ENCODE data around the gene IGFBP5.

DNA sequence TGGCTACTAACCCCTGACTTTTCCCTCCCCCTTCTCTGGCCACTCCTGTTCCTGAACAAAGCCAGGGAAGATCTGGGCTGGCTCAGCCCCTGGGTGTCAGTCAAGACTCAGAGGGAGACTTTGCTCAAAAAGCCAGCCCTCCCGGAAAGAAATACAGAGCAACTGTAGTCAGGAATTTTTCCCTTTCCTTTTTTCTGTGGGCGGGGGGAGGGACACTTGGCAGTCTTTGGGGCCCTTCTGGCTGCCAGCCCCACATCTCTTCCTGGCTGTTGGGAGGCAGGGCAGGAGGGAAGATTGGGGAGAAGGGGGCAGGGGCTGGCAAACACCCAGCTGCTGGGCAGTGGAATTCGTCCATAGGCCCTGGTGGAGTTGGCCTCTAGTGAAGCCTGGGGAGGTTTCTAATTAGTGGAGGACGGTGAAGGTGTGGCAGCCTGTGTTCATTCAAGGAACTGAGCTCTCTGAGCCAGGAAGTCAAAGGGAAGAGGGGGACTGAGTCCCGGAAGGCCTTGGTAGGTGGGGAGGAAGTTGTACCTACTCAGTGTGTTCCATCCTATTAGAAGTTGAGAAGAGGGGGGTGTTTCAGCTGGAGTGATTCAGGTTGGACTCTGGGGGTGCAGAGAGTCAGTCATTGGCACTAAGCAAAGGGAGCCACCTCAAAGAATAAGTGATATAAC lies 51.2 kb downstream of the IGFBP5 start:
- TF ChIP-seq, protein P1, sequence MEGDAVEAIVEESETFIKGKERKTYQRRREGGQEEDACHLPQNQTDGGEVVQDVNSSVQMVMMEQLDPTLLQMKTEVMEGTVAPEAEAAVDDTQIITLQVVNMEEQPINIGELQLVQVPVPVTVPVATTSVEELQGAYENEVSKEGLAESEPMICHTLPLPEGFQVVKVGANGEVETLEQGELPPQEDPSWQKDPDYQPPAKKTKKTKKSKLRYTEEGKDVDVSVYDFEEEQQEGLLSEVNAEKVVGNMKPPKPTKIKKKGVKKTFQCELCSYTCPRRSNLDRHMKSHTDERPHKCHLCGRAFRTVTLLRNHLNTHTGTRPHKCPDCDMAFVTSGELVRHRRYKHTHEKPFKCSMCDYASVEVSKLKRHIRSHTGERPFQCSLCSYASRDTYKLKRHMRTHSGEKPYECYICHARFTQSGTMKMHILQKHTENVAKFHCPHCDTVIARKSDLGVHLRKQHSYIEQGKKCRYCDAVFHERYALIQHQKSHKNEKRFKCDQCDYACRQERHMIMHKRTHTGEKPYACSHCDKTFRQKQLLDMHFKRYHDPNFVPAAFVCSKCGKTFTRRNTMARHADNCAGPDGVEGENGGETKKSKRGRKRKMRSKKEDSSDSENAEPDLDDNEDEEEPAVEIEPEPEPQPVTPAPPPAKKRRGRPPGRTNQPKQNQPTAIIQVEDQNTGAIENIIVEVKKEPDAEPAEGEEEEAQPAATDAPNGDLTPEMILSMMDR (IDR thresholded peaks at IDR 0.05) = no peak
- TF ChIP-seq EZH2 (IDR thresholded peaks at IDR 0.05) = no peak
